GDM1 (cell line): ENCODE results near the gene SELENBP1.

ENCODE experiments used
- DNase-seq: peaks from one replicate; lab custom pipeline; 2025; lab: John Stamatoyannopoulos, UW

SELENBP1 gene

DNA sequence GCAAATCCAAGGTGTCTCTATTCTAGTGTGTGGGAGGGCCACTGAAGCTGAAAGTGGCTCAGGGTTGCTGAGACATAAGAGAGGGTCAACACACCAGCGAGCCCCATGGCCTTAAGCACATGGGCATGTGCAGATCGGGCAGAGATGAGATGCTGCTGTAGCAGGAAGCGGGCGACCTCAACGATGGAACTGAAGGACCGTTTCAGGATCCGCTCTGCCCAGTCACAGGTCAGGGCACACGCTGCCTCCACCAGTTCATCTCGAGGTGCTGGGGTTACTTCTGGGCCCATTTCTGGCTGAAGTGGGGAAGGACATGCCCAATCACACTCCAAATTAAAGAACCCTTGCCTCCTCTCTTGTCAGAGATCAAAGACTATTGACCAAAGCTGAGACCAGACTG, 28.9 kb downstream of the SELENBP1 start:
- DNase-seq: no peak

DNA sequence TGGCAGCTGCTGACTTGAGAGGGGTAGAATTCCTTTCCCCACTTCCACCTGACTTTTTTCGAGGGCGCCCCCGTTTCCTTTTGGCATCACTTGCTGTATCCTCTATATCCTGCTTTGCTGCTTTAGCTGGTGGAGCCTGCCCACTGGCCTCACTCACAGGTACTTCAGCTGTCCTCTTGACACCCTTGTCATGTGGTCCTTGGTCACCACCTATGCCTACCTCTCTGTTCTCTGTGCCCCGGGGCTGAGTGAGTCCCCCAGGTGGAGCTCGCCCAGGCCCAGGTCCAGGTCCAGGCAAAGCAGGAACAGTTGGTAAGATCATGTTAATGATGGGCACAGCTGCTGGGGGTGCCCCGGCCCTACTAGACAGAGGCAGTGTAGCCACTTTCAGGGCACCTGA, 29.9 kb downstream of the SELENBP1 start:
- no peak for DNase-seq

DNA sequence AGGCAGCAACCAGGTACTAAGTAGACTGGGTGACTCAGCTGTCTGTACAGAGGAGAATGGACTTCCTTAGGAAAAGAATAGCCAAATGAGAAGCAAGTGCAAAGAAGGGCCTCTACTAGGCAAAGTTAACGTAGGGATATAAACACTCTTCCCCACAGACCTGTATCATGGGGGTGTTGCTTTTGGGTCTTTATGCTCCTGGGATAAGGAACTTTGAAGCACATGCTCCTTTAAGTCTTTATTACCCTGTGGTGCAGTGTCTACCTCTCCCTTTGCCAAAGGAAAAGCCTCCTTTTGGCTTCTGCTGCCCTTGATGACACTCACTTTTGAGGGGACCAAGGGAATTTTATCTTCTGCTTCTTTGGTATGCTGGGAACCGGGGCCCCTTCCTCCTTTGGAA, 30.5 kb downstream of the SELENBP1 start:
- DNase-seq: no peak

DNA sequence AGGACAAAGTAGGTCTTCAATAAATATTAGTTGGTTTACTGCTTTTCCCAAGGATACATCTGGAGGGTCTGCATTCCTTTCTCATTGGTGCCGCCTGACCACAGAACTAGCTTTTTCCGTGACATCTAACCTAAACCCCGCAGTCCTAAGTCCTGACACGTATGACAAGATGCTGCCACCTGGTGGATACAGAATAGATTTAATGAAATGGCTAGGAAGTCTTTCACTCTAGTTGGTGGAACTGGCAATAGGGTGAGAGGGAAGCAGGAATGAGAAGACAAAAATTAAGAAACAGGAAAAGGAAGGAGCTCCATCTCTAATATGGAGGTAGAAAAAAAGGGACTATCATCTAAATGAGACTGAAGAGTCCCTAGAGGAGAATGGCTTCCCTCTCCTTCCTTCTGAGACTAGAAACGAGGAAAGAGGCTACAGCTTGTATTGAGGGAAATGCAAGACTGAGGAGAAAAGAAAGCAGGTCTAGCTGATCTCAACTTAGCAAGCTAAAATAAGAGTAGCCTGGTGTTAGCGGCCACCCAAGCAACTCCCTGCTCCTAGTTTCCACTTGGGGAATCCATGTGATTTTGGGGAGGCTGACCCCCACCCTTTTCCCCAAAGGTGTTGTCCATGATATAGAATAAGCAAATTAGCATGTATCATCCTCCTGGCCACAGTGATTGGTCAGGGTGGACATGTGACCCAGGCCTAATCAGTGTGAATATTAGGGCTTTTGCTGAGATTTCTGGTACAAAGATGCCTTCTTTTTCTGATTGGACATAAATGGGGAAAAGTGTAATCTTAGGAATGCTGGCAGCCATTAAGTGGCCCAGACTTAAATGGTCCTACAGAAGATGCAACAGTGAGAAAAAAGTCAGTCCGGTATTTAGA, 31.4 kb downstream of the SELENBP1 start:
- DNase-seq: peak; percentile 56

DNA sequence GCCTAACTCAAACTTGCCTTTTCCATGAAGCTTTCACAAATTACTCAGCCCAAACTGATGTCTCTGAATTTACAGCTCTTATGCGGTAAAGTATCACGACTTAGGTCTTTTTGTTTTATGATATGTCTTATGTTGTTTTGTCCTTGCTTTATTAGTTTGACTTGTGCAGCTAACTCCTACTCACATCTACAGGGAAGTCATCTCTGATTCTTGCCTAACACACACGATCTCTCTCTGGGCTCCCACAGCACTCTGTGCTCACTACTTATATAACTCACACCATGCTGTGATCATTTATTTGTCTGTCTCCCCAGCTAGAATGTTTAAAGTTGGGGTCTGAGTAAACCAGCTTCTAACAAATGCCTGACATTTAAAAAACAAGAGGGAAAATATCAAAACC, 35.9 kb downstream of the SELENBP1 start:
- DNase-seq: no peak

DNA sequence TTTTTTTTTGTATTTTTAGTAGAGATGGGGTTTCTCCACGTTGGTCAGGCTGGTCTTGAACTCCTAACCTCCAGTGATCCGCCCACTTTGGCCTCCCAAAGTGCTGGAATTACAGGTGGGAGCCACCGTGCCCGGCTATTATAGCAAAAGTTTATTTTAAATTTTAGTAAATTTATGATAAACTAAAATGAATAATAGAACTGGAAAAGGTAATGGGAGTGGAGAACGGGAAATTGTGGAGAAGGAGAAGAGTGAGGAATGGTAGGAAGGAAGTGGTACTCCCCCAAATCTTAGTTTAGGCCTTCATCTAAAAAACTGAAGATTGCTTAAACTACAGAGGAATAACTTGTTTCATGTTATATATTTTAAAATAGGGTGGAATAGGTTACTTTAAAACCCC, 37.7 kb downstream of the SELENBP1 start:
- DNase-seq: no peak

DNA sequence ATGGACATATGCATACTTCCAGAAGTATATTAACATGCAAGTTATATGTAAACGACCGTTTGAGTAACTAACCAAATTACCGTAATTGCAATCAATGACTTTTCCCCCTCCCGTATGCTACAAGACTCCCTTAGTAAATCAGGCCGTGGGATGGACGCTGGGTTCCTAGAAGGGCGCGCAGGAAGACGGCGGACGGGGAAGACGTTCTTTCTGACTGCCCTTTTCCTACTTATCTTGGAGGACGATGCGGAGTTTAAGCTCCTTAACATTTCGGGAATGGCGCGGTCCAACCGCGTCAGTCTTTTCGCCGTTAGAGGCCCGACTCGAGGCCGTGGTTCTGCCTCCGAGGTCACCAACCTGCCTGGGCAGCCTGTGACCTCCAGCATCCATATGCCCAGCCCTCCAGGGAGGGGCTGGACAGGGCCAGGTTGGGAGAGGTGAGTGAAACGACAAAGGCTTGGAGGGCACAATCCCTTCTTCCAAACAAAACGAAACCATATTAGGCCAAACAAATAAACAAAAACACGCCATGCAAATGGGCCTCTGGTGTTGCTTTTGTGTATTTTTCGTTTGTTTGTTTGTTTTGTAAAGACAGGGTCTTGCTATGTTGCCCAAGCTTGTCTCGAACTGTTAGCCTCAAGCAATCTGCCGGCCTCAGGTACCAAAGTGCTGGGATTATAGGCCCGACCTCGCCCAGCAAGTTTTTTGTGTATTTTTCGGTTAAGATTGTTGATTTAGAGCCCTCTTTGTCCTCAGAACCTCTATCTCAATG, 44.4 kb downstream of the SELENBP1 start:
- no peak for DNase-seq

DNA sequence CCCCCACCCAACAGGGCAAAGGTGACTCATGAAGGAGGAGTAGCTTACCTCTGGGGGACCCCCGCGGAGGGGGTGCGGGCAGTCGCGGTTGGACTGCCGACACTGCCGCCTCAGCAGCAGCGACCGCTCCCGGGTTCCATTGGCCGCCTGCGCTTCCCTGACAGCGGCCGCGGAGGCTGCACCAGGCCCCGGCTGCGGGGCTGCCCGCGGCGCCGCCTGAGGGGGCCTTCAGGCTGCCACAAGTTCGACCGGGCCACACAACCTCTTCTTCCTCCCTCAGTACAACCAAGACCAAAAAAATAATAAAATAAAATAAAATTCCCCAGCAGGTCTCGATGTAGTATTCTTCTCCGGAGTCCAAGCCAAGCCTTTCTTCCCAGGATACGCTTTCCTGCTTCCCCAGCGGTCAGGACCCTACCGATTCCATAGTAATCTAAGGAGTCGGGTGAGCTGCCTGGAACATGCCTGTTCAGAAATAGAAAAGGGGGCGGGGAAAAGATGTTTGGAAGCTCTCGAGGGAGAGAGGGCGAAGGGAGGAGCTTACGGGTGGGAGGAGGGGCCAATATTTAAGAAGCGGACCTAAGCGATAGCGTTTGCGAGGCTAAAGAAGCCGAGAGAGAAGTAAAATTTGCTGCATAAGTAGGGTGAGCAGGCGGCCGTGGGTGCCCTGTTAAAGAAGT, 45.1 kb downstream of the SELENBP1 start, which contains the start of gene PI4KB:
Gene PI4KB, minus strand, starts transcription at position 194 of the 680 bp plus-strand sequence. CDS start 10,935 bp downstream, outside the sequence.
- peak; percentile 93 for DNase-seq

DNA sequence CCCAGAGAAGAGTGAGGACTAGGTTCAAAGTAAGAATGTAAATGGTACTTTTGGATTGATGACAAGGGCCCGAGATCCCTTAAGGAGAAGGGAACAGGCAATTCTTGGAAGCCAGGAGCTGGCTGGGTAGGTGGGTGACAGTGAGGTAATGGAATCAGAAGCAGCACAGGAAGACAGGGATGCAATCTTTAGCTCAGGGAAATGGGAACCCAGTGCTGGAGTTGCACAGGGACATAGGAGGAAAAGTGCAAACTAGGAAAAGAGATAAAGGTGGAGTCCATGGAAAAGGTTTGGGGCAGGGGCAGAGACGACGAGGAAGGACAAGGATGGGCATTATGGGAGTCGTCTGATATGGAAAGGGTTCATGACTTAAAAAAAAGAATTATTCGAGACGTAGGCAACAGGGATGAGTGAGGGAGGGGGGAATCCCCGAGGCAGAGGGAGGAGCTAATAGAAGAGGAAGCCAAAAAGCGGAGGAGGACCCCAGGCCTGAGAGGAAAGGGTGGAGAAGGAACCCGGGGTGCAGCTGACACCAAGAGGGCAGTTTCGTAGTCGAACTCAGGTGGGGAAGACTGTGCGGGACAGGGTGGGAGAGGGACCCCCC, 45.8 kb downstream of the SELENBP1 start:
- DNase-seq: peak; percentile 19

DNA sequence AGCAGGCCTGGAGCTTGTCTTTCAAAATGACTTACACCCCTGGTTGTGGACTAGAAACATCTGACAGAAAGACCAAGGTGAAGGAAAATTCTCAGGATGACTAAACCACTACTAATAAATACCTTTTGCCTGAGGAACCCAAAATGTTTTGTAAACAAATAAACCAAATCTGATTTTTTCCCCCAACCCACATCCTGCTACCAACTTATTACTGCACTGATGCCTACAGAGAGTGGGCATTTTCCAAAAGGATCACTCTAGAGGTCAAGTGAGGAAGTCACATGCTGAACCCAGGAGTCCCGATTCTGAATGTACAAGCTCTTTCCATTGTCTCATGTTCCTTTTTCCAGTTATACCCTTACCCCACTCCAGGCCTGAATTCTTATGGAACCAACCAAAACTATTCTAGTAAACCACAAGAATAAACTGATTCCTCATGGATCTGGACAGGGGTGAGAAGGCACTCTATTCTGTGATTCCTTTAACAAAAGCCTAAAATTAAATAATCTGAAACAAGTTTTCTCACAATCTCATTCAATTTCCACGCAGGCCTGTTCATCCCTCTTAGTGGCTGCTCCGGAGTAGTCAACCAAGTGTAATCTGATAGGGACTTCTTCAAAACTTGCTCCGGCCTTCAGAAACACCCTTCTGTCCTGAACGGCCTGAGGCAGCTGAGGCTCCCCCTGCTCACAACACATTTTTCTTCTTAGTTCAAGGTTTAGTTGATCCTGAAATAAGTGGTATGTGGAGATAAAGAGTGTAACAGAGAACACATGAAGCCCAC, 46.7 kb downstream of the SELENBP1 start:
- no peak for DNase-seq

DNA sequence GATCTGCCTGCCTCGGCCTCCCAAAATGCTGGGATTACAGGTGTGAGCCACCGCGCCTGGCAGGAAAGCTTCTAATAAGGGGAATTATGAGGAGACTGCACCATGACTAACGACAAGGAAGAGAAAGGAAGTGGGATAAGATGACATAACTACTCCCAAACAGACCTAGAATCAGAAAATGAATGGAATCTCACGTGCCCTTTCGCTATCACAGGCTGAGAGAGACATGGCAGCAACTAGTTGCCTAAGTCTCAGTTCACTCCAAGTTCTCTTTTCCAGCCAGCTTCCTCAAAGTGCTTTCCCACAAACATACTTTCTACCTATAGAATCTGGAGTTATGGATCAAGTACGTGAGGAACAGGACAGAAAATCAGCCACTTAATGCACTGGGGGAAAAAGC, 47.3 kb downstream of the SELENBP1 start:
- DNase-seq: no peak

DNA sequence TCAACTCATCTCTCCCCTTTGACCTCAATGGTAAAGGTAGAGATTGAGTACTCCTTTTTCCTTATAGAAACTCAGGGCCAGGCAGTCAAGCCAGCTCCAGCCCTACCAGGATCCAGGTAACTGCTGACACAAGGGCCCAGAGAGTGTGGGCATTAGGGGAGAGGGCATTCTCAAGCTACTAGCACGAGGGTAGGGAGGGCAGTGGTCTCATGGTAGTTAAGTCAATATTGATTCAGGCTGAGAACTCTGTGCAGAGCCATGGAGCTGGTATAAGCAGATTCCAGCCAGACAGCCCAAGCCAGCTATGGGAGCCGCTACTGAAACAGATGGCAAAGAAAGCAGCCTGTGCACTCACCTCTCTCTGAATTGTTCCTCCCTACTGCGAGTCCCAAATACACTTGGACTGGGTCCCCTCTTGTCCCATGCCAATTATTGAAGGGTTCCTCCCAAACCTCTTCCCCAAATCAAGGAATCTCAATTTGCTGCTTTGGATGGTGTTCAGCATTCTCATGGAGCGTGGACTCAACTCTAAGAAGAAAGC, 48.0 kb downstream of the SELENBP1 start:
- DNase-seq: no peak

DNA sequence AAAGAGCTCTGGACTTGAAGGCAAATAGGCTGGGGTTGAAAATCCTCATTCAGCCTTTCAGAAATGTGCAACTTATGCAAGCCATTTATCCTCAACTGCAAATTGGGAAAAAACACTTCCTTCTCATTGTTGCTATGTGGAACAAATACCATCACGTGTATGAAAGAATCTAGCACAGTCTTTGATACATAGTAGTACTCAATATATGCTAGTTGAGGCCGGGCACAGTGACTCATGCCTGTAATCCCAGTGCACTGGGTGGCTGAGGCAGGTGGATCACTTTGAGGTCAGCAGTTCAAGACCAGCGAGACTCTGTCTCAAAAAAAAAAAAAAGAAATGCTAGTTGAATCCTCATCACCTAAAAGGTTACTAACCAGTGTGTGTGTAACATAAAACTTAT, 53.5 kb downstream of the SELENBP1 start:
- no peak for DNase-seq

DNA sequence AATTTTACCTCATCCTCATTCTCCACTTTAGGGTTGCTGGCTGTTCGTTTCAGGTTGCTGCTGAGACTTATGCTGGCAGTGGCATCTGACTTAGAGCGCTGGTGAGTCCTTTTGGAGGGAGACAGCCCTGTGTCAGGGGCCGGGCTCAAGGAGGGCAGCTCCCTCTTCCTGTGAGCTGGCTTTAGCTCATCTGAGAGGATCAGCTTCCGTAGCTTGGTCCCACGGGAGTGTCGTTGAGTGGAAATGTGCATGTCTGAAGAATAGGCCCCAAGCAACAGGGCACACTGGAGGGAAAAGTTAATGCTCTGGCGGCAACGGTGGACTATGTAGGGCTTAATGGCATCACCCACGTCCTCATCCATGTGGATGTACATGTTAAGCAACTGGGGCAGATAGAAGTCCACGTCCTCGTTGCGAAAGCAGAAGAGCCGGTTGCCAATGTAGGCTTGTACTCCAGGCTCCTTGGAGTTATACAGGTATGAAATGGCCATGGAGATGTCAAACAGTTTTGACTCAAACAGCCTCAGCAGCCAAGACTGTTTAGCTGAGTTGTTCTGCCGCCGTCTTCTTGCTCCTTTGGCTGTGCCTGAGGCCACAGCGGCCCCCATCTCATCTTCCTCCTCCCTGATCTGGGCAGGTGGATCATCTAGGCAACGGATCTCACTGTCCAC, 56.8 kb downstream of the SELENBP1 start:
- no peak for DNase-seq
